NCI-H1105 (cell line): ENCODE measurements around the gene VASH1.

ENCODE experiments used
- DNase-seq: peaks from one replicate; lab custom pipeline; 2025; lab: John Stamatoyannopoulos, UW

VASH1 gene

DNA sequence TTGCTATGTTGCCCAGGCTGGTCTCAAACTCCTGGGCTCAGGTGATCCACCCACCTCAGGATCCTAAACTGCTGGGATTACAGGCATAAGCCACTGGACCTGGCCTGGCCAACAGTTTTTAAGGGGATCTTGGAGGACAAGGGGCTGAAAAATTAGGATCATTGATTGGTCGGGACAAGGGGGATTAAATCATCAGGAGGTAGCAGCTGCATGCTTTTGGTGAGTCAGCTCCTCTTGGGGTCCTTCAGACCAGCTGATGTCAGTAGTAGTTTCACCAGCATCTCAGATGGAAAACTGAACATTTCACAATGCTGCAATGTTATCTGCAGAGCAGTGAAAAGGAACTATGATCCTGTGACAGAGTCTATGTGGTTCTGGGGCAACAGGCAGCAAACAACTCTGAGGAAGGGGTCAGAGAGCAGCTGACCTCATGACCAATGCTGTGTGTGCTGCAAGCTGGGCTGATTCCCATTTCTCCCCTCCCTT lies 71.3 kb downstream of the VASH1 start:
- no peak for DNase-seq
